Spleen (tissue), 11 donors: ENCODE measurements around the gene NHSL1. TPM values are rescaled to one million over a fixed set of nuclear protein-coding genes. Genes with fewer than 3 reads are reported as not detected.
"Not testable (repeated sequence)": the region's sequence is repeated elsewhere in the genome, so short reads cannot be mapped to it uniquely, and the experiment has no call there.

Source experiments
- DNase-seq: peaks from one replicate; pipeline ENCODE4 v3.0.0-alpha.2; 2020
- H3K27ac ChIP-seq, 8 donors: fragments of 200-600 bp; sonication (generic) in 7 of 8; 1 replicate in 4 of 8; 2 replicates in 4 of 8; pipeline versions ENCODE4 v1.5.0 to v1.8.0; 2016 to 2021; ENCODE audit warnings: inconsistent platforms in 4 of 8, mild to moderate bottlenecking in 4 of 8, moderate library complexity in 1 of 8
- H3K27me3 ChIP-seq, 7 donors: fragments of 200-600 bp; sonication (generic) in 6 of 7; replicated peaks in 1 of 7; 1 replicate in 4 of 7; 2 replicates in 3 of 7; pipeline versions ENCODE4 v1.5.0 to v1.8.0; 2016 to 2021; ENCODE audit warnings: inconsistent platforms in 3 of 7, mild to moderate bottlenecking in 1 of 7
- H3K36me3 ChIP-seq, 6 donors: fragments of 200-600 bp; sonication (generic) in 5 of 6; 1 replicate in 4 of 6; 2 replicates in 2 of 6; pipeline versions ENCODE4 v1.5.0 to v1.8.0; 2016 to 2021; ENCODE audit warnings: inconsistent platforms in 2 of 6
- H3K4me1 ChIP-seq, 6 donors: fragments of 200-600 bp; sonication (generic) in 5 of 6; 1 replicate in 3 of 6; 2 replicates in 3 of 6; pipeline versions ENCODE4 v1.5.0 to v1.8.0; 2016 to 2021; ENCODE audit warnings: inconsistent platforms in 3 of 6
- H3K4me3 ChIP-seq, 8 donors: fragments of 200-600 bp; sonication (generic) in 7 of 8; 1 replicate in 4 of 8; 2 replicates in 4 of 8; pipeline versions ENCODE4 v1.5.0 to v1.8.0; 2016 to 2021; ENCODE audit warnings: inconsistent platforms in 4 of 8, mild to moderate bottlenecking in 4 of 8, moderate library complexity in 2 of 8
- H3K9me3 ChIP-seq, 8 donors: fragments of 200-600 bp; sonication (generic) in 7 of 8; 1 replicate in 4 of 8; 2 replicates in 4 of 8; pipeline versions ENCODE4 v1.5.0 to v1.8.0; 2016 to 2021; ENCODE audit warnings: inconsistent platforms in 4 of 8
- POLR2A ChIP-seq, 3 donors: fragments of 450-650 bp; IDR thresholded peaks; one replicate each; pipeline ENCODE4 v1.5.1; 2017; ENCODE audit warnings: antibody characterized with exemption in 3 of 3, mild to moderate bottlenecking in 1 of 3
- POLR2AphosphoS5 ChIP-seq, 3 donors: sonication (generic); formaldehyde crosslinking; IDR thresholded peaks; one replicate each; pipeline ENCODE4 v1.5.1; 2017; ENCODE audit warnings: antibody characterized with exemption in 3 of 3
- WGBS, 5 donors: extraction: QIAGEN DNeasy Blood & Tissue Kit in 3 of 5; methylation state at CpG; one replicate each; pipeline versions ENCODE4 v1.1.5 to v1.1.7; 2013 to 2018; 5-methylcytosine and 5-hydroxymethylcytosine counted together
- intact Hi-C: fragments of 100-400 bp; cut with DNase I; formaldehyde crosslinking; loops from one replicate; pipeline ENCODE4 v1.15.0; 2023; ENCODE audit warnings: low total_unique reads
- polyA plus RNA-seq, 3 donors: library from polyadenylated mRNA; stranded (reverse); fragments of 200-250 nt; gene quantifications; one replicate each; pipeline ENCODE4 v1.2.1, GENCODE V29; 2013
- total RNA-seq, 7 donors: library from RNA; depleted of rRNA in 3 of 7; stranded (reverse); fragments of >200 nt in 3 of 7; fragmentation: NEBNext Ultra II Directional in 4 of 7; extraction: Animal tissue kit (Norgen Biotek cat#: 25700) in 4 of 7; gene quantifications; one replicate each; pipeline versions ENCODE4 v1.1.0 to v1.2.1, GENCODE V29; 2016 to 2021
- TF ChIP-seq, protein P1 (sequence below), 11 experiments: fragments of 200-600 bp in 7 of 11; fragments of 450-650 bp in 4 of 11; sonication (generic) in 4 of 11; IDR thresholded peaks in 8 of 11; conservative IDR thresholded peaks in 3 of 11; 1 replicate in 7 of 11; 2 replicates in 4 of 11; pipeline versions ENCODE4 v1.4.0 to v1.8.0; 2016 to 2021; ENCODE audit warnings: antibody characterized with exemption in 11 of 11, inconsistent platforms in 4 of 11, mild to moderate bottlenecking in 1 of 11
- donor health status: healthy with polysubstance abuse.
- donor health status: DM: no; HTN: no; CAD: no; lungs with moderate emphysema.
- donor health status: DM: no; HTN: no; CAD: no.
- donor health status: Bipolar disorder and iron deficiency.
- donor health status: healthy.
- donor health status: DM: no; HTN: no; CAD: no.
- donor health status: DM: yes; HTN: yes; CAD: no.

The NHSL1 gene
- total and polyA plus RNA-seq, 10 donors, result 0.39 to 14.0 (median 6.7) TPM

DNA sequence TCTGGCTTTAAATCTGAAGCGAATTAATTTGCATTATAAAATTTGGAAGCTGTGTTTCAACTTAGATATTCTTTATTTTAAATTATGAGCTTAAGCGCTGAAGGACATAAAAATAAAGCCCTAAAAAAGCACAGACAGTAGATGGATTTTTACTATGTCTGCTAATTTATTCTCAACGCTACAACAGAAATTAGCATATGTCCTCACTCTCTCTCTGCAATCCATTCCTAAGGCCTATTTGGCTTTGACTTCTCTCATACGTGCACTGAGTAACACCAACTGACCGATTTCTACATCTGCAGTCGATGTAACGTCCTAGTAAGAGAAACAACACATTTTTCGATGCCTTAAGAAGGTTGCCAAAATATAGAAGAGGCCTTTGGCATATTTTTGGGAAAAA, 71.6 kb downstream of the NHSL1 start:
- TF ChIP-seq, protein P1, sequence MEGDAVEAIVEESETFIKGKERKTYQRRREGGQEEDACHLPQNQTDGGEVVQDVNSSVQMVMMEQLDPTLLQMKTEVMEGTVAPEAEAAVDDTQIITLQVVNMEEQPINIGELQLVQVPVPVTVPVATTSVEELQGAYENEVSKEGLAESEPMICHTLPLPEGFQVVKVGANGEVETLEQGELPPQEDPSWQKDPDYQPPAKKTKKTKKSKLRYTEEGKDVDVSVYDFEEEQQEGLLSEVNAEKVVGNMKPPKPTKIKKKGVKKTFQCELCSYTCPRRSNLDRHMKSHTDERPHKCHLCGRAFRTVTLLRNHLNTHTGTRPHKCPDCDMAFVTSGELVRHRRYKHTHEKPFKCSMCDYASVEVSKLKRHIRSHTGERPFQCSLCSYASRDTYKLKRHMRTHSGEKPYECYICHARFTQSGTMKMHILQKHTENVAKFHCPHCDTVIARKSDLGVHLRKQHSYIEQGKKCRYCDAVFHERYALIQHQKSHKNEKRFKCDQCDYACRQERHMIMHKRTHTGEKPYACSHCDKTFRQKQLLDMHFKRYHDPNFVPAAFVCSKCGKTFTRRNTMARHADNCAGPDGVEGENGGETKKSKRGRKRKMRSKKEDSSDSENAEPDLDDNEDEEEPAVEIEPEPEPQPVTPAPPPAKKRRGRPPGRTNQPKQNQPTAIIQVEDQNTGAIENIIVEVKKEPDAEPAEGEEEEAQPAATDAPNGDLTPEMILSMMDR (IDR thresholded peaks at IDR 0.05 in 8 of 11, conservative IDR thresholded peaks at IDR 0.05 in 3 of 11), result no peak
- TF ChIP-seq POLR2A (IDR thresholded peaks at IDR 0.05), result no peak
- TF ChIP-seq POLR2AphosphoS5 (IDR thresholded peaks at IDR 0.05), result no peak
- Histone ChIP-seq H3K4me3 (no peak overlapping the region), H3K36me3 (peaks cover 0 to 9% (median 0%) of the 10 kb centered on the region in 6 donors), H3K9me3 (no peaks in the 10 kb centered on the region), H3K27me3 (peaks cover 0 to 12% (median 0%) of the 10 kb centered on the region in 7 donors), H3K4me1 (peaks cover 0 to 35% (median 25%) of the 10 kb centered on the region in 6 donors), H3K27ac (no peak overlapping the region)
- WGBS, 5 donors, result 85 to 95% (median 89%) methylated on average over 8 of the region's 8 CpGs
- DNase-seq, result no peak
- intact Hi-C loops, result loop anchor here (5.0 to 10.0 kb wide), 3 partner anchors 90 to 337 kb away; no protein-coding TSS in a partner anchor

DNA sequence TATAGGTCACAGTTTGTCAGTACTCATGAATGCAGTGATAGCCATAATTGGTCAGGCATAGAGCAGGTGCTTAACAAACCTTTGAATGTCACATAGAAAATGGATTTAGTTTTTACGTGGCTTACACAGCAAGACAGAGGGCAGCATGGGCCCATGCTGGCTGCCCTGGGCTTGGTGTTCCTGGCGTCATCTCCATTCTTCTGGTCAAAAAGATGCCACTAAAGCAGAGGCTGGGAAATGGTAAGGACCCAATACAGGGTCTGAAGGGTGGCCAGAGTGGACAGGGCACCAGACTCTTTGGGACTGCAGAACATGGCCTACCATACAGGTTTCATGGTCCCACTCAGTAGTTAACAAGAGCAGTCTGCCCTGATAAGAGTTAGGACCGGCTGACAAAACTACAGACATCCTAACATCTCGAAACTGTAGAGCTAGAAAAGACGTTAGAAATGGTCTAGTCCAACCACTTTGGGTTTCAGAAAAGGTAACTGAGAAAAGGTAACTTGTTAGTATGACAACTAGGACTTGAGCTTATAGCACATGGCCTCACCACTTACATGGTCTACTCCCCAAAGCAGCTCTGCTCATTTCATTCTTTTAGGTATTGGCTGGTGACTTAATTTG, 72.7 kb downstream of the NHSL1 start:
- intact Hi-C loops, result loop anchor here (5.0 to 10.0 kb wide), 3 partner anchors 91 to 338 kb away; no protein-coding TSS in a partner anchor
- peaks cover 0 to 34% (median 22%) of the 10 kb centered on the region in 6 donors for H3K4me1 ChIP-seq
- no peak for DNase-seq
- TF ChIP-seq POLR2AphosphoS5 (IDR thresholded peaks at IDR 0.05), result no peak
- H3K9me3 ChIP-seq, result no peaks in the 10 kb centered on the region
- no peak overlapping the region for H3K4me3 ChIP-seq
- peaks cover 0 to 4% (median 0%) of the 10 kb centered on the region in 7 donors for H3K27me3 ChIP-seq
- WGBS, 5 donors, result 77 to 92% (median 88%) methylated on average over 5 of the region's 5 CpGs
- H3K36me3 ChIP-seq, result peaks cover 0 to 8% (median 0%) of the 10 kb centered on the region in 6 donors
- H3K27ac ChIP-seq, result no peak overlapping the region

DNA sequence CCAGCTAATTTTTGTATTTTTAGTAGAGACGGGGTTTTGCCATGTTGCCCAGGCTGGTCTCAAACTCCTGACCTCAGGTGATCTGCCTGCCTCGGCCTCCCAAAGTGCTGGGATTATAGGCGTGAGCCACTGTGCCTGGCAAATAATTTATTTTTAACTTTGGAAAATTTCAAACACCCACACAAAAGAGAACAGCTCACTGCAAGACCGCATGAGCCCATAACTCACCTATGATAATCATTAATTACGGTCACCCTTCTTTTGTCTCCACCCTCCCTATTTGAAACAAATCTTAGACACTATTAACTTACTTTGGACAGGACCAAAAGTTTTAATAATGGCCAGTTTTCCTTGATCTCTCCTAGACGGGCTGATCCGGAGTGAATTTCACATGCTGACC, 74.0 kb downstream of the NHSL1 start:
- H3K4me3 ChIP-seq, DNase-seq, H3K27ac ChIP-seq, H3K9me3 ChIP-seq, H3K27me3 ChIP-seq, H3K36me3 ChIP-seq: not testable (repeated sequence)
- WGBS, 5 donors, result 90 to 94% (median 94%) methylated on average over 7 of the region's 7 CpGs
- intact Hi-C loops, result loop anchor here (5.0 to 10.0 kb wide), 3 partner anchors 92 to 340 kb away; no protein-coding TSS in a partner anchor
- H3K4me1 ChIP-seq, result peaks cover 0 to 23% (median 11%) of the 10 kb centered on the region in 6 donors

DNA sequence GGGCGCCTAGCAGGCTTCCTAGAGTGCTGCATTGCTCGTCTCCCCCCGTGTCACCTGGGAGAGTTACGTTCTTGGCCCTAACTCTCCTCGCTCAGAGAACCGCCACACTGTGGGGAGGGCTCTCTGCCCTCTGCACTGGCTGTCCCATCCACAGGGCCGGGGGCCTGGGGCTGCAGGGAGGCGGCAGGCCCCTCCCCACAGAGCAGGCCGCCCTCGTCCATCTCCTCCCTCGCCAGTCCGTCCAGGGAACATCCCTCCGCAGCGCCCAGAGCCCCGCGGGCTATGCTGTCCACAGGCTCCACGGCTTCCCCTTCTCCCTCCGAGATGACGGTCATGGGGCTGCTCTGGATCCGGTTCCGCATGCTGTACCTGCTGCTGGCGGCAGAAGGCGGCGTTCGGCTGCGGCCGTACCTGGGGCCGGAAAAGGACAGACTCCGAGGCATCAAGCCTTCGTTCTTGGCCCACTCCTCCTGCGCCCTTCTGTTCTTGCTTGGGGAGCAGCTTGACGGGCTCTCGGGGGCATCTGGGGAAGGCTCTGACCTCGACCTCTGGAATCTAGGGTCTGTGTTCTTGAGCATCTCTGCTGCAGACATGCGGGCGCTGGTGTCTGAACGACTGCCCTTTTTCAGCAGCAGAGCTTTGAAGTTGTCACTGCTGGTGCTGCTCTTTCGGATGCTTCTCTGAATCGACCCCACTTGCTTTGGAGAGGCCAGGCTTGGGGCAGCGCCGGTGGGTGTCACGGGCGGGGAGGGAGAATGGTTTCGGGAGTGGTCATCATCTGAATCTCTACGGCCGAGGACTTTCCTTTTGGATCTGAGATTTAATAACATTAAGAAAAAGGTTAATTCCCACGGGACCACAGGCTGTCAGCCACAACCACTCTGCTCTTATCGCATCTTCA, 75.0 kb downstream of the NHSL1 start:
- Histone ChIP-seq H3K27ac (no peak overlapping the region), H3K4me3 (no peak overlapping the region), H3K4me1 (peaks cover 0 to 21% (median 9%) of the 10 kb centered on the region in 6 donors), H3K27me3 (no peaks in the 10 kb centered on the region), H3K9me3 (no peaks in the 10 kb centered on the region), H3K36me3 (peaks cover 0 to 15% (median 1%) of the 10 kb centered on the region in 6 donors)
- DNase-seq, result no peak
- intact Hi-C loops, result loop anchor here (10.0 kb wide), 2 partner anchors 309 to 341 kb away; no protein-coding TSS in a partner anchor
- peak in 1 of 3 donors; percentile 31 for TF ChIP-seq POLR2AphosphoS5 (IDR thresholded peaks at IDR 0.05)
- TF ChIP-seq, protein P1 (IDR thresholded peaks at IDR 0.05 in 8 of 11, conservative IDR thresholded peaks at IDR 0.05 in 3 of 11), result no peak
- no peak for TF ChIP-seq POLR2A (IDR thresholded peaks at IDR 0.05)
- 90 to 96% (median 93%) methylated on average over 39 to 48 of the region's 48 CpGs for WGBS, 5 donors
